HG03439 (cell line): Measurements from ENCODE around the gene RPS6KA3.

Experiments
- ATAC-seq: cut with Tn5 transposase; IDR thresholded peaks from one replicate; pipeline ENCODE4 v1.9.1; 2021; ENCODE audit warnings: mild to moderate bottlenecking, moderate library complexity; ENCODE audit not compliant: unreplicated experiment

RPS6KA3 gene

DNA sequence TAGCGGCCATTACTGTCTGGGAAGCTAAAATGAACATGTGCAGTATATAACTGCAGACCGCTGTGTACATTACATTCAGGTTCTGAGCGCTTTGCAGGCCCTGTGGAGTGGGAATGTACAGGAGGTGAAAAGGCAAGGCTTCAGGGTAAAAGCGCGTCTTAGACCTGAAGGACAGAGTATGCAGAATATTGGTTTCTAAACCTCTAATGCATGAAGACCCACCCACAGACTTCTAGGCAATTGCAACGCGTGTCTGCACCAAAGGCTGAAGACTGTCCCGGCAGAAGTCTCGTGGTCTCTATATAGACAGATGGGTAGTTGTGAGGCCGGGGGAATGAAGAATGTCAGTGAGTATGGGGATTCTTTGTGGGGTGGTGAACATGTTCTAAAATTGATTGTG, 155.4 kb downstream of the RPS6KA3 start:
- no peak for ATAC-seq

- no peak for ATAC-seq
Observed at GRCh38 chrX:20101934-20102581, 164.7 kb downstream of the RPS6KA3 start.
